OCI-LY3 (cell line): Measurements from ENCODE around the gene XXYLT1.

Experiments used
- EZH2phosphoT487 ChIP-seq: fragments of 200-600 bp; shearing (Covaris generic); IDR thresholded peaks from 2 replicates; pipeline ENCODE4 v1.6.1; 2018; ENCODE audit warnings: antibody characterized with exemption, mixed run types, low read depth
- TF ChIP-seq, protein P1 (sequence below): fragments of 200-600, 300-600 bp; sonication (generic); IDR thresholded peaks from 2 replicates; pipeline ENCODE4 v1.5.1; 2014; ENCODE audit warnings: antibody characterized with exemption, low read length, low read depth

- TF ChIP-seq, protein P1, sequence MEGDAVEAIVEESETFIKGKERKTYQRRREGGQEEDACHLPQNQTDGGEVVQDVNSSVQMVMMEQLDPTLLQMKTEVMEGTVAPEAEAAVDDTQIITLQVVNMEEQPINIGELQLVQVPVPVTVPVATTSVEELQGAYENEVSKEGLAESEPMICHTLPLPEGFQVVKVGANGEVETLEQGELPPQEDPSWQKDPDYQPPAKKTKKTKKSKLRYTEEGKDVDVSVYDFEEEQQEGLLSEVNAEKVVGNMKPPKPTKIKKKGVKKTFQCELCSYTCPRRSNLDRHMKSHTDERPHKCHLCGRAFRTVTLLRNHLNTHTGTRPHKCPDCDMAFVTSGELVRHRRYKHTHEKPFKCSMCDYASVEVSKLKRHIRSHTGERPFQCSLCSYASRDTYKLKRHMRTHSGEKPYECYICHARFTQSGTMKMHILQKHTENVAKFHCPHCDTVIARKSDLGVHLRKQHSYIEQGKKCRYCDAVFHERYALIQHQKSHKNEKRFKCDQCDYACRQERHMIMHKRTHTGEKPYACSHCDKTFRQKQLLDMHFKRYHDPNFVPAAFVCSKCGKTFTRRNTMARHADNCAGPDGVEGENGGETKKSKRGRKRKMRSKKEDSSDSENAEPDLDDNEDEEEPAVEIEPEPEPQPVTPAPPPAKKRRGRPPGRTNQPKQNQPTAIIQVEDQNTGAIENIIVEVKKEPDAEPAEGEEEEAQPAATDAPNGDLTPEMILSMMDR = no peak
- TF ChIP-seq EZH2phosphoT487 = no peak
Observed at GRCh38 chr3:195086885-195087284, 184.1 kb downstream of the XXYLT1 start.
